ENCODE measurements around the gene CEPT1. TPM values are rescaled to one million over a fixed set of nuclear protein-coding genes. Genes with fewer than 3 reads are reported as not detected.

The CEPT1 gene
- total and polyA plus RNA-seq, 2 of the 8 experiments (the other 6 are each of a cell fraction or from before 2014, with no cell fraction given), result 18.5 to 28.6 TPM

GRCh38 chr1:111183308-111184069 lies 43.5 kb downstream of the CEPT1 start:
- no peak for TF ChIP-seq CREB1 (IDR thresholded peaks at IDR 0.05)
- CTCF ChIA-PET (ENCODE audit: partially characterized antibody), result interaction anchor here (1.0 to 1.1 kb wide), 4 partner anchors 14 to 217 kb away, joined by 3 to 4 read pairs (median 3); no protein-coding TSS in a partner anchor
- WGBS, 2 experiments (ENCODE audit: extremely low coverage in 1 of 2, insufficient coverage in 1 of 2, insufficient read length in 1 of 2, insufficient replicate concordance in 2 of 2, low coverage in 1 of 2, low lambda C conversion rate in 2 of 2, missing lambda C conversion rate in 1 of 2), result 85% methylated on average over 6 of the region's 6 CpGs; no CpG with 5 or more reads in 1 of the 2 experiments

More at GRCh38 chr1:111183308-111184069, 43.5 kb downstream of the CEPT1 start:
- no peak overlapping the region for H3K27ac ChIP-seq (ENCODE audit: low read depth, low read length)
- no peak overlapping the region for H3K4ac ChIP-seq (replicated peaks; ENCODE audit: insufficient read length, low read depth, low read length)
- H3K79me2 ChIP-seq (ENCODE audit: control insufficient read depth in 1 of 2, insufficient read depth in 2 of 2, low read length in 2 of 2), result no peaks in the 10 kb centered on the region
- H3K4me3 ChIP-seq (ENCODE audit: extremely low read depth in 1 of 4, insufficient read depth in 2 of 4, low read depth in 3 of 4, low read length in 4 of 4), result no peak overlapping the region
- no peak overlapping the region for H4K5ac ChIP-seq (ENCODE audit: insufficient read length, low read depth, low read length)
- no peak overlapping the region for H3K4me2 ChIP-seq (ENCODE audit: insufficient read depth in 1 of 2, low read depth in 2 of 2, low read length in 2 of 2)
- no peak overlapping the region for H3K18ac ChIP-seq (ENCODE audit: extremely low read depth, low read length)
- no peaks in the 10 kb centered on the region for H4K20me1 ChIP-seq (replicated peaks in 1 of 2; ENCODE audit: control insufficient read depth in 1 of 2, insufficient read depth in 2 of 2, low read length in 2 of 2)
- POLR2A ChIA-PET (ENCODE audit: partially characterized antibody), result interaction anchor here (1.2 kb wide), 1 partner anchor 12 kb away, joined by 3 read pairs; no protein-coding TSS in a partner anchor
- no peak overlapping the region for H3K23ac ChIP-seq (ENCODE audit: insufficient read length)
- H2BK12ac ChIP-seq (ENCODE audit: low read depth, low read length), result no peak overlapping the region
- H3K4me1 ChIP-seq (replicated peaks in 1 of 4; ENCODE audit: control insufficient read depth in 3 of 4, insufficient read depth in 4 of 4, low read length in 3 of 4), result no peaks in the 10 kb centered on the region
- no peaks in the 10 kb centered on the region for H3K79me1 ChIP-seq (ENCODE audit: low read depth, low read length)
- no peak overlapping the region for H2BK120ac ChIP-seq (replicated peaks; ENCODE audit: low read depth, low read length)
- no peak for DNase-seq (ENCODE audit: low read depth in 1 of 2, low spot score in 2 of 2)
- H4K8ac ChIP-seq (ENCODE audit: extremely low read depth, insufficient read depth, low read length), result no peak overlapping the region
- H2BK15ac ChIP-seq (ENCODE audit: low read length), result no peak overlapping the region
- no peaks in the 10 kb centered on the region for H3K9me3 ChIP-seq (ENCODE audit: insufficient read depth in 2 of 2, low read depth in 1 of 2, low read length in 1 of 2)
- peaks cover 0 to 23% (median 17%) of the 10 kb centered on the region in 4 experiments for H3K36me3 ChIP-seq (ENCODE audit: control insufficient read depth in 2 of 4, insufficient read depth in 4 of 4, low read length in 3 of 4)
- H2AFZ ChIP-seq (ENCODE audit: low read length), result no peak overlapping the region
- H3K9ac ChIP-seq (replicated peaks in 1 of 4; ENCODE audit: extremely low read depth in 1 of 4, low read depth in 3 of 4, low read length in 3 of 4), result no peak overlapping the region
- no peak overlapping the region for H2BK5ac ChIP-seq (ENCODE audit: low read depth, low read length)
- H4K91ac ChIP-seq (replicated peaks; ENCODE audit: insufficient read length, low read length), result no peak overlapping the region
- no peak overlapping the region for H3K56ac ChIP-seq (replicated peaks; ENCODE audit: insufficient read length, low read depth, low read length)
- H3K14ac ChIP-seq (ENCODE audit: insufficient read length), result no peak overlapping the region
- H3K27me3 ChIP-seq (replicated peaks in 1 of 4; ENCODE audit: control insufficient read depth in 3 of 4, extremely low read depth in 1 of 4, insufficient read depth in 3 of 4, low read length in 3 of 4), result no peaks in the 10 kb centered on the region
- no peak for FAIRE-seq
- H2BK20ac ChIP-seq (ENCODE audit: low read length), result no peak overlapping the region
- H2AK5ac ChIP-seq (ENCODE audit: low read depth, low read length), result no peak overlapping the region
- H3K23me2 ChIP-seq (ENCODE audit: low read depth, low read length), result no peaks in the 10 kb centered on the region
